HL-60/S4 treated with retinoic acid at 250 ng/mL for 4 days and 3 days (cell line): ENCODE results near the gene MKNK1.

ENCODE experiments used
- in situ Hi-C: fragments of 300-500 bp; cut with MboI; formaldehyde crosslinking; loops from 2 replicates; pipeline ENCODE4 v1.7.0; 2022; ENCODE audit warnings: low sequenced_read_pairs

The MKNK1 gene

DNA sequence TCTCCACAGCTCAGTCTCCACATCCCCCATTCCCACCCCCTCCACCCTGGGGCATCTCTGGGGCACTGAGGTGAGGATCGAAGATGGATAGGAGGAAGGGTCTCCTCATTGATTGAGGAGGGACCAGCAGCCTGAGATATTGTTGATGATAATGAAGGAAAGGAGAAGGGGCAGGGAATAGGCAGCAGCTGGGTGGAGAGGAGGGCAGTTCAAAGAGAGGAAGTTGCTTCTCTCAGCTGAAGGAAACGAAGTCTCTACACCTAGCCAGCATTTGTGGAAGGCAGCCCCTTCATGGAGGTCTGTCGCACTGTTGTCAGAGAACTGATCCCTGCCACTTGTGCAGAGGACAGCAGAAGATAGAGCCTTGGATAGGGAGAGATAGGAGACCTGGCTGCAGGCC, 58.3 kb downstream of the MKNK1 start:
- in situ Hi-C loops: loop anchor here (25.0 kb wide), 1 partner anchor 108 kb away; no protein-coding TSS in a partner anchor

DNA sequence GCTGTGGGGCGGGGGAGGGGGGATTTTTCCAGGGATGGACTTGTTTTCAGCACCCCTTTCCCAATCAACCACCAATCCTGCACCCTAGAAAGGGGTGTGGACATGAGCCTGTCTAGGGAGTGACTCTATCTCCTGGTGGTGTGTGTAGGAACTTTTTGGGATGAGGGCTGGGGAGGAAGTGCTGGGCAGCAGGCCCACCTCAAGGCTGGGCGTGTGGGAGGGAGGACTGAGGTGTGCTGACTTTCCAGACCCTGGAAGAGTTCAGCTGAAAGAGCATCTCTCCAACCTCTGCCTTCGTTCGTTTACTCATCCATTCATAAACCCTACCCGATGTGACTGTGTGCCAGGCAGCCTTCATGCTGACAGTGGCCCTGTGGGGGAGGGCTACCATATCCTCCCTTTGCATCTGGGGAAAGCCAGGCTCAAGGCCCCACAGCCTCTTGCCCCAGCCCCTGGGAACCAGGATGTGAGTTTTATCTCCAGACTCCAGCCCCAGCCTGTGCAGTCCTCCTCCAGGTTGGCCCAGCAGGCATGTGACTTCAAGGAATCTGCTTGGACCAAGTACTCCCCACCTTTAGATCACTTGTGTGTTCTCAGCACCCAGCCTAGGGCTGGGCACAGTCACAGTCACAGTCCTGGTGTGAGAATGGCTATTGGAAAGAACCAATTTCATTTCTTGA, 59.4 kb downstream of the MKNK1 start:
- in situ Hi-C loops: loop anchor here (25.0 kb wide), 1 partner anchor 107 kb away; no protein-coding TSS in a partner anchor

DNA sequence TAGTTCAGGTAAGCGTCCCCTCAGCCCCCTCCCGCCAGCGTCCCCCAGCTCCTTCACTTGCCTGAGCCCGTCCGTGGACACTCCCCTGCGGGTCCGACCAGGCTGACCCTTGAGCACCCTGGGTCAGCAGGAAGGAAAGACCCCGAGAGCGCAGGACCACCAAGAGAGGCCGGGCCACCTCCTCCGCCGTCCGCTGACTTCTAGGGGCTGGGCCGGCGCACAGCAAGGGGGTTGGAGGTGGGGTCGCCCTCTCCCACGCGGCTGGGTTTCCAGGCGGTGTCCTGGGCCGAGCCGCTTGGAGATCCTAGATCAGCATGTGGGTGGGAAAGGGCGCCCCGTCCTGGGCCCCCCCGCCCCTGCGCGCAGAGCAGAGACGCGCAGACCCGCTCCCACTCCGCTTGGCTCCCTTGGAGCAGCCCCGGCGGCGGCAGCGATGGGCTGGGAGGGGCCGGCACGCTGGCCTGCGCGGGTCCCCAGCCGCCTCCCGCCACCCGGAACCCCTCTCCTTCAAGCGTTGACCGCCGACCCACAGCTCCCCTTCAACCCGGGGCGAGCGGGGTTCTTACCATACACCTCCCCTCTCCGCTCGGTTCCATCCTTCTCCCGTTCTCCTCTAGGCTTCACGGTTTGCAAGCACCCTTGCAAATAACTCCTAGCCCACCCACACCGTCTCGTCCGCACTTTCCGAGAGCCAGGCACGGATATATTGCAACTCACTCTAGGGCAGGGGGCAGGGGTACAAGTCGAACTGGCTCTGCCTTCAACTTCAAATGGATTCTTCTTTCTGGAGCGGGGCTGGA, 60.1 kb downstream of the MKNK1 start:
- in situ Hi-C loops: loop anchor here (25.0 kb wide), 1 partner anchor 107 kb away; no protein-coding TSS in a partner anchor

DNA sequence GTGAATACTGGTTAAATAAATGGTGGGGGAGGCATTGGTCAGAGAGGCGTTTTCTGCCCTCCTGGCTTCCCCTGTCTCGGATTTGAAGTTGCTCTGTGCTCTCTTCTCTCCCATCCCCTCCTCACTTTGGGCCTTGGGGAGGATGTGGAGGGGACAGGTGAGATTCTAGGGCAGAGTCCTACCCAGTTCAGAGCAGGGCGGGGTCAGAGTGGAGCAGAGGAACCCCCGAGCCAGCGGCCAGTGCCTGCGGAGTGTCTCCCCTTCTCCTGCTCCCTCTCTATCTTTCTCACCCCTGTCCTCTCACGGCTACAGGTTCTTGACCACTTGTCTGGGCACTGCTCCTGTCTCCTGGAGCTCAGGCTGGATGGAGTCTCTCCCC, 60.7 kb downstream of the MKNK1 start:
- in situ Hi-C loops: loop anchor here (25.0 kb wide), 1 partner anchor 106 kb away; no protein-coding TSS in a partner anchor

DNA sequence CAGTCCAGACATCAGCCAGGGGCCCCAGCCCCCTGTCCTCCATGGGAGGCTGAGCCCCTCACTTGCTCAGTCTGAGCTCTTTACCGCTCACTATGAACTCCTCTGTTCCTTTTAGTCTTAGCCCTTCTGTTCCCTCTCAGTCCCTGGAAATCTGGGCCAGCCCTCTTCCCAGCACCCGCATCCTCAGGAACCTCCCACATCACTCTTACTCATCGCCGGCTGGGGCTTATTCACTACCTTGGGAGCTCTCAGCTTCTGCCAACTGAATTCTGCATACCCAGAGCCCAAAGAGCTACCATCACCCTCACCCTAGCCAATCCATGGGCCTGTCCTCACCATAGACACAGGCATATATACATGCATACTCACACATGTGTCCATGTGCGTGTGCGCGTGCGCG, 64.1 kb downstream of the MKNK1 start:
- in situ Hi-C loops: loop anchor here (25.0 kb wide), 1 partner anchor 103 kb away; no protein-coding TSS in a partner anchor

DNA sequence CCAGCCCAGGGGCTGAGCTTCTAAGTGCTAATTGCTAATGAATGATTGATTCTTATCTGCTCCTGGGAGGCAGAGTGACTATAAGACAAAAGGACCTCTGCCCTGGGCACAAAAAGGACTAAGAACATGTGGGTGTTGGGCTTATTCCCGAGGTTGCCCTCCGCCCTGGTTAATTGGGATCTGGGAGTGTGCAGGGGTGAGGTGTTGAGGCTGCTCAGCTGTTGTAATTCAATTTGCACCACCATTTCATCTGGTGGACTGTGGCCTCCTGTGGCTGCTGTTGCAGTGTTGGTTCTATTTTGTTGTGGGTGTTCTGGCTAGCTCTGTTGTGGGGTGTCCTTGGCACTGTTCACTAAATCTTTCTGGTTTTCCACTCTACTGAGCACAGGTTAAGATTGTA, 65.9 kb downstream of the MKNK1 start:
- in situ Hi-C loops: loop anchor here (25.0 kb wide), 1 partner anchor 101 kb away; no protein-coding TSS in a partner anchor

DNA sequence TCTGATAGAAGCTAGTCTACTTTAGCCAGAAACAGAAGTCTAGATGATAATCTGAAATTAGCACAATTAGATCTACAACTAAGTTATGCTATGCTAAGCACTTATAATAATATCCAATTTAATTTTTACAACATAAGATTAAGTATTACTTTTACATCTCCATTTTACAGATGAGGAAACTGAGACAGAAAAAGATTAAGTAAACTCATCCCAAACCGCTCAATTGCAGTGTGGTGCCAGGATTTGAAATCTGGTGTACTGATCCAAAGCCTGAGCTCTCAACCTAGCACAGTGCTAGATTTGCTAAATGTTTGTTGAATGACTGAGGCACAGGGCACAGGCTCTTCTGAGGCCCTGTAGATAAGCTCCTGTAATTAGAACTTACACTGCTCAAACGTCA, 66.4 kb downstream of the MKNK1 start:
- in situ Hi-C loops: loop anchor here (25.0 kb wide), 1 partner anchor 100 kb away; no protein-coding TSS in a partner anchor

DNA sequence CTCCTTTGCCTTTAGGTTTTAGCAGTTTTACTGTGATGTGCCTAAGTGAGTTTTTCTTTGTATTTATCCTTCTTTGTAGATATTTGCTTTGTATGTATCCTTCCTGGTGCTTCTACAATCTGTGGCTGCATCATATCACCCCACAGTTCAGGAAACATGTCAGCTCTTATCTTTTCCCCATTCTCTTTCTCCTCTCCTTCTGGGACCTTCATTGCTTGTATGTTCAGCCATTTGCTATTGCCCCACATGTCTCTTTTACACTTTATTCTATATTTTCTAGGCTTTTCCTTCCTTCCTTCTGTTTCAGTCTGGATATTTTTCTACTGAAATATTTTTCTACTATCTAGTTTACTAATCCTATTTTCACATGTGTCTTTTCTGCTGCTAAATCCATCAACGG, 67.5 kb downstream of the MKNK1 start:
- in situ Hi-C loops: loop anchor here (25.0 kb wide), 1 partner anchor 99 kb away; no protein-coding TSS in a partner anchor

DNA sequence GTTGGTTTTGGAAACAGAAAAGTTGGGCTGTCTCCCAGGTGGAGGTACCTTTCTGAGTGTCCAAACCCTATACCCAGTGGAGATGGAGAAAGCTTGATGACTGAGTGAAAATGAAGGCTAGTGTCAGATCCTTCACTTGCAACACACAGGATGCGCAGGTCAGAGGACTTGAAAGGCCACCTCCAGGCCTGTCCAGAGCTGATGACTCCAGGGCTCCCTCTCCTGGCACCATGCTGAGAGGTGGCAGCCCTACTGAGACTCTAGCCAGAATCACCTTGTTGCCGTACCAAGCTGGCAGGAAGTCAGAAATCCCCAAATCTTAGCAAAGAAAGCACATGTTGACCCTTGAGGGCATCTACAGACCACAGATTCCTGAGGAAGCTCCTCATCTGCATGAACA, 69.0 kb downstream of the MKNK1 start:
- in situ Hi-C loops: loop anchor here (25.0 kb wide), 1 partner anchor 98 kb away; no protein-coding TSS in a partner anchor

DNA sequence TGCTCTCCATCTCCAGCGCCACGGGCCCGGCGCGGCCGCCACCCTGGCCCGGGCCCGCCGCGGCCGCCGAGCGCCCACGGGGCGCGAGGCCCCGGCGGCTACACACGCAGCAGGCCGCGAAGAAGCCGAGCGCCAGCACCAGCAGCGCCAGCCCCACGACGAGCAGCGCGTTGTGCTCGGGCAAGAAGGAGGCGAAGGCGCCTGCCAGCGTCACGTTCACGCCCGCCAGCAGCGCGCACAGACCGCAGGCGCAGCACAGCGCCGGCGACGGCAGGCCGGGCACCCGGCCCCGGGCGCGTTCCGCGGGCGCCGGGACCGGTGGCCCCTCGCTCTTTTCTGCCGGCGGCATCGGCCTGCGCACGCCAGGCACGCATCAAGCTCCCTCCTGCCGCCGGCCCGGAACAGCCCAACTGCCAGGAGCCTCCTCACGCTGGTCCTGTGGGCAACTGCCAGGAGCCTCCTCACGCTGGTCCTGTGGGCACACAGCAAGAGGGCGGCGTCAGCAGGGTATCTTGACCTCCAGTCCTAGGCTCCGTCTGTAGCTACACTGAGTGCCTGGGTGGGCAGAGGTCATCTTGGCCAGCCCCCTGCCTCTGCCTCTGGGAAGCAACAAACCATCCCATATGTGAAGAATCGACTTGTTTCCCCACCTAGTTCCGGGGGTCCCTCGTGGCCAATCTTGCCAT, 70.7 kb downstream of the MKNK1 start:
- in situ Hi-C loops: loop anchor here (25.0 kb wide), 1 partner anchor 96 kb away; no protein-coding TSS in a partner anchor

DNA sequence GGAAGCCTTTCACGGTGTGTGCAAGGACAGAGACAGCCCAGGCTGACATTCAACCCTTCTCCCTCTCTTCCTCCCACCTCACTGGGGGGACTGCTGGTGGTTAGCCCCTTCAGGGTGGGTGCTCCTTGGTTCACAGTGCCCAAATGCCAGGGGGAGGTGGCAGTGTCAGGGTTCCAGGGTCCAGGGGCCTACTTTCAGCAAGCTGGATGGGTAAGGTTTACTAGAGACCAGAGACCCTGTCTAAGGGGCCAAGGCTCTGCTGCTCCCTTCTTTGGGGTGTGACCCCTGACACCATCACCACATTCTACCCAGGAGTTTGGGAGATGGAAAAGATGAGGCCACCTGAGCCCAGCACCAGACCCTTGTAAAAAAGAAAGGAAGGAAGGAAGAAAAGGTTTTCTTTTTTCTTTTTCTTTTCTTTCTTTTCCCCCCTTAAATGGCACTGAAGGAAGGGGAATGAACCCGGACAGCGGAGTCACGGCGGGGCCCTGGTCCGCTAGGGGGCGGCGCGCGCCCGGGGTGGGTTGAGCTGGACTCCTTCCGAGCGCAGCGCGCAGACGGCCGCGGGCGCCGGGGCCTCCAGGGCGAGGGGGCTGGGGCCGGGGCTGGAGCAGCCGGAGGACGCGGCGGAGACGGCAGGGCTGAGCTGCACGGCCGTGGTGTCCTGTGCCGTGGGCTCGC, 71.4 kb downstream of the MKNK1 start:
- in situ Hi-C loops: loop anchor here (25.0 kb wide), 1 partner anchor 95 kb away; no protein-coding TSS in a partner anchor

DNA sequence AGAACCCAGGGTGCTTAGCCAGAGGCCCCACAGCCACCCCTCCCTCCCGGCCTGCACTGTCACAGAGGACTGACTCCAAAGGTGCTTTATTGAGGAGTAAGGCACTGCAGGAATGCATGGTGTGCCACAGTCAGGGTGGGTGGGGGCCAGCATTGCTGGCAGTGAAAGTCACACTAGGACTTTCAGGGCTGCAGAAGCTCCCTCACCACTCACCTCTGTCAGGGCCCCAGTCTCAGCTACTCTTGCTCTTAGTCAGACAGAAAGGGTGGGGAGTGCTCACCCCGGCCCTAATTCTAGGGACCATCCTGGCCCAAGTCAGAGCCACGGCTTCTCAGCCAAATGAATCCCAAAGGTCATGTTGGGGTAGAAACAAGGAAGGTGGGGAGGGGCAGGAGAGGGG, 72.0 kb downstream of the MKNK1 start:
- in situ Hi-C loops: loop anchor here (25.0 kb wide), 1 partner anchor 95 kb away; no protein-coding TSS in a partner anchor

DNA sequence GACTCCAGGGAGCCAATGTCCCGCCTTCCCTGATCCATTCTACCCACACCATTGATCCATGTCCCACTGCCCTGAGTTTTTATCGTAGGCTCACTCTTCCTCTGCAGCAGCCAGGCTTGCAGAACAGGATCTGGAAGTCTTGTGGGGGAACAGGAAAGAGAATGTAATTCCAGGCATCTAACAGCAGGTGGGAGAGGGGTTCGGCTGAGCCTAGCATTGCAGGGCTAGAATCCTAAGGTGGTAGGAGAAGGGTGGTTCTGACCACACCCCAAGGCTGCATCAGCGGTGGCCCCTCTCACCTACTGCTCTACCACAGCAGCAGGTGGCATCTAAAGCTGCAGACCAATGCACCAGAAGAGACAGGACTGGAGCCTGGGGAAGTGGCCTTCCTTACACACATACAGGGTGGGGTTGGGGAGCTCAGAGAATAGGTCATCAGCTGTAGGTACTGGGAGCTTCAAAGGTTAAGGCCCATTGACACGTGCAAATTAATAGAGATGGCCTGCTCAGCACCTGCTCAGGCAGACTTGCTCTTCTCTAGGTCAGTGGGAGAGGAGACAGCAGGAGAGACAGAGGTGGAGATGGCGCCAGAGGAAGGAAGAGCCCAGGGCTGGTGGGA, 73.2 kb downstream of the MKNK1 start:
- in situ Hi-C loops: loop anchor here (25.0 kb wide), 1 partner anchor 94 kb away; no protein-coding TSS in a partner anchor

DNA sequence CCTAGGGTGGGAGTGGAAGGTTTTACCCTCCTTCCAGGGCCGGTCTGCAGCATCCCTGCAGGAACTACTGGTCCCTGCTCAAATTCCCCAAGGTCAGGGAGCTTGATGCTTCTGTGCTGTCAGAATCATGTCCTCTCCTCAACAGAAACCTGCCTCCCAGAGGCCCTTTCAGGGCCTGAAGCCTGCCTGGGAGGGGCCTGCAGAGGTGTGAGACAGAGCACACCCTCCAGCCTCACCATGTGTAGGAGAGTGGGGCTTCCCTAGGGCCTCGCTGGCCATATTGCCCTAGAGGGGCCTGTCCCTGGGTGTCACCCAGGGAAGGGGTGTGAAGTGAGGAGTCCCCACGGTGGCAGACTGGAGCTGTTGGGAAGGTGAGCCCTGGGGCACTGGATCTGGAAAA, 73.8 kb downstream of the MKNK1 start:
- in situ Hi-C loops: loop anchor here (25.0 kb wide), 1 partner anchor 93 kb away; no protein-coding TSS in a partner anchor

DNA sequence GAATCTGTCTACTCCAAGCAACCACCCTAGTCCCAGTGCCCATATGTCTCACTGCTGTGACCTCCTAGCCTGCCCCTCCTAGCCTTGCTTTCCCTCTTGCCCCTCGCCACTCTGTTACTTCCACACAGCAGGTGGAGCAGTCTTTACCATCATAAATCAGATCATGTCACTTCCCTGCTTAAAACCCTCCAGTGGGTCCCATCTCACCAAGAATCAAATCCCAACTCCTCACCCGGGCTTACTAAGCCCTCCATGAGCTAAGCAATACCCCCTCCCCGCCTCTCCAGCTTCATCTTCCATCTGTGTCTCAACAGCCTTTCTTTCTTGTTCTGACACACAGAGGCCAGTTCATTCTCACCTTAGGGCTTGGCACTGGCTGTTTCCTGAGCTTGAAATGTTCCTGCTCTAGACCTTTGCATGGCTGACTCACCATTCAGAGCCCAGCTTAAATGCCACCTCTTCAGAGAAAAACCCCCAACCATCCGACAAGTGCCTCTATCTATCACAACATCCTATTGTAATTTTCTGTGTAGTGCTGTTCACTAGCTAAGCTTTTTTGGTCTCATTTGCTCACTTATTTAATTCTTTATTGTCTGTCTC, 74.9 kb downstream of the MKNK1 start:
- in situ Hi-C loops: loop anchor here (25.0 kb wide), 1 partner anchor 92 kb away; no protein-coding TSS in a partner anchor

DNA sequence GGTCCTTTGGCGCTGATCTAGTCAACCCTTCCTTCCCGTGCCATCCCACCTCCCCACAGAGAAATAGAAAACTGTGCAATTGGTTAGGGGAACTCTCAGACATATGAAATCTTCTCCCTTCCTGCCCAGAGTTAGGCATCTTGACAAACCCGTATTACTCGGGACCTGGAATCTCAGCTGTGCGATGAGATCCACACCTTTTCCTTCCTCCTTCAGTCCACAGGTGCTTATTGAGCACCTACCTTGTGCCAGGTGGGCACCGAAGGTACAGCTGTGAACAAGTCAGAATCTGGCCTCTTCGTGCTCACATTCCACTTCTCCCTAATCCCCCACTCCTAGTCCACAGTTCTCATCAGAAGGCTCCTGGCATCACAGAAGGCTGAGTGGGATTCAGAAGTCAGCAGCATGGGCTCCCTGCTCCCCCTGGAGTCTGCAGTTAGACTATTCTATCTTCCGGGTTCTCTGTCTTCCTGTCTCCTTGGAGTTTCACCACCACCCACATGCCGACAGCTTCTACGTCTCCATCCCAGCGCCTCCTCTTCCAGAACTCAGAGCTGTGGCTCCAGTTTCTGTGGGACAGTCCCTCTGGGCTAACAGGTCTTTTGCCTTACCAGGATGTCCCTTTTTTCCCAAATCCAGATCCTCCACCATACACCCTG, 75.6 kb downstream of the MKNK1 start:
- in situ Hi-C loops: loop anchor here (25.0 kb wide), 1 partner anchor 91 kb away; no protein-coding TSS in a partner anchor

DNA sequence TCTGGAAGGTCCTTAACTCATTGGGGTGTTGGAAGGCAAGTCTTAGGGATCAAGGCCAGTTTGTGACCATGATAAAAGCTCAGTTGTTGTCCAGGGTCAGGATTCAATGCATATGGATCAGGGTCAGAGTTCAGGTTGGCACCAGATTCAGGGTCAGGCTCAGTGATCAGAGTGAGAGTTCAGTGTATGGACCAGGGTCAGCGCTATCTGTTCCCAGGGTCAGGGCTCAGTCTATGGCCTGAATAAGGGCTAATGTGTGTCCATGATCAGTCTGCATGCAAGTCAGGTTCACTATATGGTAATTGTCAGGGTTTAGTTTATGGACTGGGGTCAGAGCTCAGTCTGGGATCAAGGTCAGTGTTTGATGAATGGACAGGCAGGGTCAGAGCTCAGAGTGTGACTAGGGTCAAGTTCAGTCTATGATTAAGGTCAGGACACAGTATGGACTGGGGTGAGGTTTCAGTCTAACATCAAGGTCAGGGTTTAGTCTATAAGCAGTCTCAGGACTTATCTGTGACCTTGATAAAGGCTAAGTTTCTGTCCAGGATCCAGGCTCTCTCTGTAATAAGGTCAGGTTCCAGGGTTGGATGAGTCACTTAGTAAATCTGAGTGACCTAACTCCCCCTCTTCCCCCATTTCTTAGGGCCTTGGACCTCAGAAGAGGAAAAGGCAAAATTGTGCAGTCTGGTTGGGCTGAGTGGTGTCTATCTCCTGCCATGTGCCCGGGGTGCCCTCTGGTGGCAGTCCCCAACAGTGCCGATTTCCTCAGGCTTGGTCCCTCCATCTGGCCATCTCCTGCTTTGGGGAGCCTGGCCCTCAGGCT, 76.4 kb downstream of the MKNK1 start:
- in situ Hi-C loops: loop anchor here (25.0 kb wide), 1 partner anchor 90 kb away; no protein-coding TSS in a partner anchor
